GM06990 (cell line): ENCODE results near the gene ZDHHC14.
"Not testable (repeated sequence)": the region's sequence is repeated elsewhere in the genome, so short reads cannot be mapped to it uniquely, and the experiment has no call there.

Experiments used
- DNase-seq: peaks from one replicate; pipeline ENCODE4 v3.0.0-alpha.2; 2011; ENCODE audit not compliant: insufficient read length; ENCODE audit errors: extremely low read depth
- H3K27me3 ChIP-seq: replicated peaks from 2 replicates; pipeline ENCODE4 v1.6.0; 2011; ENCODE audit warnings: low read length; ENCODE audit not compliant: control insufficient read depth, insufficient read depth
- H3K36me3 ChIP-seq: 2 replicates; pipeline ENCODE4 v1.5.1; 2011; ENCODE audit warnings: low read length; ENCODE audit not compliant: control insufficient read depth, insufficient read depth
- H3K4me3 ChIP-seq: replicated peaks from 2 replicates; pipeline ENCODE4 v1.5.1; 2011; ENCODE audit warnings: low read depth, mild to moderate bottlenecking, control low read depth, low read length
- CTCF ChIP-seq: IDR thresholded peaks from 2 replicates; pipeline ENCODE4 v1.5.1; 2011; ENCODE audit warnings: low read length, control low read depth, mild to moderate bottlenecking, inconsistent platforms; ENCODE audit not compliant: insufficient read depth, poor library complexity, severe bottlenecking

Gene ZDHHC14

GRCh38 chr6:157557559-157557958 lies 176.6 kb downstream of the ZDHHC14 start:
- no peaks in the 10 kb centered on the region for H3K36me3 ChIP-seq
- peak; percentile 61 for DNase-seq
- no peak overlapping the region for H3K4me3 ChIP-seq
- no peaks in the 10 kb centered on the region for H3K27me3 ChIP-seq
- no peak for TF ChIP-seq CTCF

- DNase-seq: no peak
- Histone ChIP-seq H3K27me3 (no peaks in the 10 kb centered on the region), H3K4me3 (no peak overlapping the region), H3K36me3 (no peaks in the 10 kb centered on the region)
- TF ChIP-seq CTCF: no peak
These were observed 177.1 kb downstream of the ZDHHC14 start for GRCh38 chr6:157558049-157558448.

DNA sequence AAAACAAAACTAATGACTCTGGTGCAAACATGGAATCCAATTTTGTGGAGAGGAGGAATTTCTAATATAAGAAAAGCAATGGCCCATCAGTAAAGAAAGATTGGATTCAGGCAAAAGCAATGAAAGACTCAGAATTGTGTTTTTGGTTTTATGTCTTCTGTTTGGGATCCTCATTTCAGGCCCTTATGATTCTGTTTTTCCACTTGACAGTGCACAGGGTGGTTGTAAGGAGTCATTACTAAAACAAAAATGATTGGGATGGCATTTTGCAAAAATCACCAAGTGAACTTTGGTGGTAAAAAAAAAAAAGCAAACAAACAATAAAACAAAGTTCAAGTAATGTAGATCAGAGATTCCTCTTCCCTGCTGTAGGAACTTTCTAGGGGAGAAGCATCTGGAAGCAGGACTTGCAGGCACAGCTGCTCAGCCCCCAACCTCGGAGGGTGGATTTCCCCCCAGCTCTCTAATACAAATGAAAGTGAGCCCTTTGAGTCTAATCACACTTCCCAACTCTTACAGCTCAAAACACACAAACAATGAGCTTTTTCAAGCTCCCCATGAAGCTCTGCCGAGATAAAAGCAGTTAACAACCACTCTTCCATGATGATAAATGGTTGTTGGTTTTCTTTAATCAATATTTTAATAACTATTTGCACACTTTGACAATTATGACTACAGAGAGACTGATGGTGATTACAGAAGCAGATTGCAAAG lies 177.7 kb downstream of the ZDHHC14 start:
- Histone ChIP-seq H3K4me3 (no peak overlapping the region), H3K27me3 (no peaks in the 10 kb centered on the region), H3K36me3 (no peaks in the 10 kb centered on the region)
- DNase-seq: no peak
- no peak for TF ChIP-seq CTCF

DNA sequence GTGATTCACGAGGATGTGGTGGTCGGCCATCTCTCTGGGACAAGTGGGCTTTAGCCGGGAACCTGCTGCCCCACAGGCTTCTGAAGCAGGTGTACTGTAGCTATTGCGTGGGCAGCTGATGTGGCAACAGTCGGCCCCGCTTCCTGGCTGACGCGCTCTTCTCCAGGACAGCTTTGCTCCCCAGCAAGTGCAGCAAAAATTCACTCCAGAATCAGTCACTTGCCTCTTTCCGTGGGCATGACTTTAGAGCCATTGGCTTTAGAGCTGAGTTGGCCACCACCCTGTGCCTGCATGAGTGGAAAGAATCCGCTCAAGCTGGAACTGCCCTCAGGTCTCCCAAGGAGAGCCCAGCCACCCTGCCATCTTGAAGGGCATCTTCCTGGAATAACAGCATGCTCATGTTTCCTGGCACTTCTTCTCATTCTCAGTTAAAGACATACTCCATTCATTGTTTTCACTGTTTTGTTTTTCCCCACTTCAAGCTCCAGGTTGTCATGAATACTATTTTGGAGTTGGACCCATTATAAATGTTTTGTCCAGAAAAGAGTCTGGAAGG lies 178.3 kb downstream of the ZDHHC14 start:
- no peak for TF ChIP-seq CTCF
- Histone ChIP-seq H3K4me3 (no peak overlapping the region), H3K36me3 (no peaks in the 10 kb centered on the region), H3K27me3 (no peaks in the 10 kb centered on the region)
- no peak for DNase-seq

DNA sequence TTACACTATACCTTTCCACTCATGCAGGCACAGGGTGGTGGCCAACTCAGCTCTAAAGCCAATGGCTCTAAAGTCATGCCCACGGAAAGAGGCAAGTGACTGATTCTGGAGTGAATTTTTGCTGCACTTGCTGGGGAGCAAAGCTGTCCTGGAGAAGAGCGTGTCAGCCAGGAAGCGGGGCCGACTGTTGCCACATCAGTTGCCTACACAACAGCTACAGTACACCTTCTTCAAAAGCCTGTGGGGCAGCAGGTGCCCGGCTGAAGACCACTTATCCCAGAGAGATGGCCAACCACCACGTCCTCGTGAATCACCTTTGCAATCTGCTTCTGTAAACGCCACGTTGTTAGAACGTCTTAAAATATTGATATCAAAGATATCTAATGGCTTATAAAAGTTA lies 179.1 kb downstream of the ZDHHC14 start:
- H3K4me3 ChIP-seq, DNase-seq, H3K27me3 ChIP-seq, H3K36me3 ChIP-seq: not testable (repeated sequence)

GRCh38 chr6:157560691-157561413 lies 179.9 kb downstream of the ZDHHC14 start:
- no peak for TF ChIP-seq CTCF
- DNase-seq: no peak
- H3K27me3 ChIP-seq: no peaks in the 10 kb centered on the region
- H3K4me3 ChIP-seq: no peak overlapping the region
- no peaks in the 10 kb centered on the region for H3K36me3 ChIP-seq
